GM18508 (cell line): ENCODE measurements around the gene CRMP1.
"Not testable (repeated sequence)": the region's sequence is repeated elsewhere in the genome, so short reads cannot be mapped to it uniquely, and the experiment has no call there.

Experiments used
- ATAC-seq: cut with Tn5 transposase; IDR thresholded peaks from one replicate; pipeline ENCODE4 v1.9.1; 2021; ENCODE audit warnings: moderate number of reproducible peaks; ENCODE audit not compliant: insufficient read depth, unreplicated experiment

The CRMP1 gene

GRCh38 chr4:5863461-5864113 is 29.3 kb downstream of the CRMP1 start:
- no peak for ATAC-seq

GRCh38 chr4:5858020-5858769 is 34.7 kb downstream of the CRMP1 start:
- no peak for ATAC-seq

- ATAC-seq: no peak
These were observed 35.7 kb downstream of the CRMP1 start for GRCh38 chr4:5857199-5857598.

GRCh38 chr4:5856362-5856761 is 36.5 kb downstream of the CRMP1 start:
- not testable (repeated sequence) for ATAC-seq

- ATAC-seq: no peak
These were observed 38.0 kb downstream of the CRMP1 start for GRCh38 chr4:5854929-5855328.

GRCh38 chr4:5852523-5853202 is 40.2 kb downstream of the CRMP1 start:
- ATAC-seq: no peak

GRCh38 chr4:5851637-5852301 is 41.1 kb downstream of the CRMP1 start:
- no peak for ATAC-seq

GRCh38 chr4:5845035-5845905 is 47.6 kb downstream of the CRMP1 start:
- no peak for ATAC-seq

- ATAC-seq: no peak
These were observed 49.0 kb downstream of the CRMP1 start for GRCh38 chr4:5843573-5844530.

GRCh38 chr4:5842456-5842855 is 50.4 kb downstream of the CRMP1 start:
- no peak for ATAC-seq

- ATAC-seq: no peak
These were observed 52.9 kb downstream of the CRMP1 start for GRCh38 chr4:5839751-5840674.

- ATAC-seq: no peak
These were observed 53.6 kb downstream of the CRMP1 start for GRCh38 chr4:5839332-5839731.

GRCh38 chr4:5837483-5837882 is 55.4 kb downstream of the CRMP1 start:
- ATAC-seq: not testable (repeated sequence)

GRCh38 chr4:5836943-5837342 is 55.9 kb downstream of the CRMP1 start:
- ATAC-seq: no peak

- no peak for ATAC-seq
These were observed 64.9 kb downstream of the CRMP1 start for GRCh38 chr4:5828005-5828391.

GRCh38 chr4:5827108-5828004 is 65.5 kb downstream of the CRMP1 start:
- no peak for ATAC-seq
